ENCODE measurements around the gene ALKBH7.
"Not testable (repeated sequence)": the region's sequence is repeated elsewhere in the genome, so short reads cannot be mapped to it uniquely, and the experiment has no call there.

The ALKBH7 gene
- 19.3 to 24.1 reads per million in 2 donors for total RNA-seq

- DNase-seq = peak; percentile 90
These were observed at the start of gene ALKBH7 for GRCh38 chr19:6372594-6373095. ALKBH7 (plus strand) TSS chr19:6372794; CDS start chr19:6372821, 27 bp downstream.

GRCh38 chr19:6324757-6325156 is 47.8 kb upstream of the ALKBH7 start:
- no peak for DNase-seq

GRCh38 chr19:6325614-6326013 is 47.0 kb upstream of the ALKBH7 start:
- DNase-seq = no peak

- no peak for DNase-seq
These were observed 45.8 kb upstream of the ALKBH7 start for GRCh38 chr19:6326815-6327214.

- DNase-seq = no peak
These were observed 39.2 kb upstream of the ALKBH7 start, which contains the start of gene ACER1 for GRCh38 chr19:6333439-6333838. ACER1 (minus strand) TSS chr19:6333612; CDS start chr19:6333551, 61 bp downstream.

- no peak for DNase-seq
These were observed 37.9 kb upstream of the ALKBH7 start for GRCh38 chr19:6334490-6335285.

- no peak for DNase-seq
These were observed 31.9 kb upstream of the ALKBH7 start for GRCh38 chr19:6340493-6341201.

- no peak for DNase-seq
These were observed 29.1 kb upstream of the ALKBH7 start for GRCh38 chr19:6343462-6343861.

- DNase-seq = not testable (repeated sequence)
These were observed 23.3 kb upstream of the ALKBH7 start for GRCh38 chr19:6349271-6349670.

- DNase-seq = no peak
These were observed 21.9 kb upstream of the ALKBH7 start for GRCh38 chr19:6350688-6351087.

- no peak for DNase-seq
These were observed 20.0 kb upstream of the ALKBH7 start for GRCh38 chr19:6352381-6353165.

GRCh38 chr19:6354098-6354674 is 18.4 kb upstream of the ALKBH7 start:
- DNase-seq = no peak

GRCh38 chr19:6355321-6356040 is 17.1 kb upstream of the ALKBH7 start:
- DNase-seq = not testable (repeated sequence)

GRCh38 chr19:6357174-6357573 is 15.4 kb upstream of the ALKBH7 start:
- no peak for DNase-seq

- DNase-seq = no peak
These were observed 14.6 kb upstream of the ALKBH7 start for GRCh38 chr19:6358003-6358402.

GRCh38 chr19:6359568-6360341 is 12.8 kb upstream of the ALKBH7 start:
- DNase-seq = no peak

- DNase-seq = not testable (repeated sequence)
These were observed 12.1 kb upstream of the ALKBH7 start for GRCh38 chr19:6360445-6360844.

GRCh38 chr19:6360857-6361216 is 11.8 kb upstream of the ALKBH7 start:
- DNase-seq = not testable (repeated sequence)

GRCh38 chr19:6362027-6362350 is 10.6 kb upstream of the ALKBH7 start:
- no peak for DNase-seq

- DNase-seq = peak; percentile 36
These were observed 10.2 kb upstream of the ALKBH7 start for GRCh38 chr19:6362351-6362801.

- no peak for DNase-seq
These were observed 8.2 kb upstream of the ALKBH7 start for GRCh38 chr19:6364353-6364752.

Measured in T-helper 9 cell (primary cell).